Uterus (tissue), 2 donors: Measurements from ENCODE around the gene WFDC13.

Source experiments
- CTCF ChIP-seq, 4 experiments: fragments of 200-600 bp in 2 of 4; fragments of 450-650 bp in 2 of 4; sonication (generic) in 2 of 4; IDR thresholded peaks; one replicate each; pipeline ENCODE4 v1.5.1; 2016 to 2019; ENCODE audit warnings: antibody characterized with exemption in 4 of 4, mild to moderate bottlenecking in 2 of 4, moderate library complexity in 1 of 4
- POLR2A ChIP-seq, 2 donors: fragments of 450-650 bp; IDR thresholded peaks; one replicate each; pipeline ENCODE4 v1.6.1; 2016; ENCODE audit warnings: antibody characterized with exemption in 2 of 2, mild to moderate bottlenecking in 1 of 2, moderate library complexity in 1 of 2

GRCh38 chr20:45758096-45758495 lies 56.3 kb downstream of the WFDC13 start:
- TF ChIP-seq CTCF (IDR thresholded peaks at IDR 0.05): no peak
- no peak for TF ChIP-seq POLR2A (IDR thresholded peaks at IDR 0.05)
